SK-N-SH treated with all-trans-retinoic acid at 6 μM for 48 hours (cell line): ENCODE measurements around the gene NACAD.

Experiments
- ATAC-seq: fragments of 200-7000 bp; cut with Tn5 transposase; 3 replicates; pipeline ENCODE4 v1.9.1; 2020; ENCODE audit warnings: mild to moderate bottlenecking, moderate library complexity
- ARNTL ChIP-seq: fragments of 450-650 bp; formaldehyde crosslinking; IDR thresholded peaks from 2 replicates; pipeline ENCODE4 v1.5.0; 2020; ENCODE audit warnings: low read depth, mild to moderate bottlenecking, moderate library complexity, borderline replicate concordance
- BACH2 ChIP-seq: fragments of 250-450 bp; sonication (Bioruptor Pico); IDR thresholded peaks from 2 replicates; pipeline ENCODE4 v1.9.0; 2021; ENCODE audit warnings: mild to moderate bottlenecking, borderline replicate concordance
- CSDC2 ChIP-seq: fragments of 250-450 bp; sonication (Bioruptor Pico); IDR thresholded peaks from 2 replicates; pipeline ENCODE4 v1.5.0; 2020; ENCODE audit warnings: mild to moderate bottlenecking, moderate library complexity
- ESRRG ChIP-seq: fragments of 250-450 bp; sonication (Bioruptor Pico); IDR thresholded peaks from 2 replicates; pipeline ENCODE4 v1.6.1; 2021; ENCODE audit warnings: mild to moderate bottlenecking
- GLIS3 ChIP-seq: fragments of 250-450 bp; sonication (Bioruptor Pico); IDR thresholded peaks from 2 replicates; pipeline ENCODE4 v1.5.0; 2020; ENCODE audit warnings: mild to moderate bottlenecking, moderate library complexity
- OSR1 ChIP-seq: fragments of 250-450 bp; sonication (Bioruptor Pico); IDR thresholded peaks from 2 replicates; pipeline ENCODE4 v1.8.0; 2022; ENCODE audit warnings: moderate library complexity, mild to moderate bottlenecking, inconsistent platforms
- PPARA ChIP-seq: fragments of 250-450 bp; sonication (Bioruptor Pico); IDR thresholded peaks from 2 replicates; pipeline ENCODE4 v1.5.0; 2020; ENCODE audit warnings: mild to moderate bottlenecking, borderline replicate concordance
- RARB ChIP-seq: fragments of 250-450 bp; sonication (Bioruptor Pico); IDR thresholded peaks from 2 replicates; pipeline ENCODE4 v1.8.0; 2021; ENCODE audit warnings: mild to moderate bottlenecking, moderate library complexity
- TCF4 ChIP-seq: fragments of 250-450 bp; sonication (Bioruptor Pico); IDR thresholded peaks from 2 replicates; pipeline ENCODE4 v1.8.0; 2021; ENCODE audit warnings: mild to moderate bottlenecking, moderate library complexity, borderline replicate concordance
- TOX ChIP-seq: fragments of 250-450 bp; sonication (Bioruptor Pico); IDR thresholded peaks from 2 replicates; pipeline ENCODE4 v1.8.0; 2021; ENCODE audit warnings: mild to moderate bottlenecking, moderate library complexity, borderline replicate concordance
- ZC3H10 ChIP-seq: fragments of 250-450 bp; sonication (Bioruptor Pico); IDR thresholded peaks from 2 replicates; pipeline ENCODE4 v1.5.1; 2021; ENCODE audit warnings: mild to moderate bottlenecking, moderate library complexity
- ZFP30 ChIP-seq: fragments of 450-650 bp; formaldehyde crosslinking; IDR thresholded peaks from 2 replicates; pipeline ENCODE4 v1.5.0; 2022; ENCODE audit warnings: mild to moderate bottlenecking, moderate library complexity
- ZNF70 ChIP-seq: fragments of 450-650 bp; formaldehyde crosslinking; IDR thresholded peaks from 2 replicates; pipeline ENCODE4 v1.5.0; 2020; ENCODE audit warnings: mild to moderate bottlenecking, moderate library complexity
- ZNF8 ChIP-seq: fragments of 450-650 bp; formaldehyde crosslinking; IDR thresholded peaks from 2 replicates; pipeline ENCODE4 v1.5.0; 2020; ENCODE audit warnings: mild to moderate bottlenecking, moderate library complexity
- TF ChIP-seq, protein P1 (sequence below): fragments of 250-450 bp; sonication (Bioruptor Pico); IDR thresholded peaks from 2 replicates; pipeline ENCODE4 v1.8.0; 2020; ENCODE audit warnings: mild to moderate bottlenecking, moderate library complexity, borderline replicate concordance
- TF ChIP-seq, protein P2 (sequence below): fragments of 250-450 bp; sonication (Bioruptor Pico); IDR thresholded peaks from 2 replicates; pipeline ENCODE4 v1.5.1; 2020; ENCODE audit warnings: low read depth, mild to moderate bottlenecking, moderate library complexity
- TF ChIP-seq, protein P3 (sequence below): fragments of 250-450 bp; sonication (Bioruptor Pico); IDR thresholded peaks from 2 replicates; pipeline ENCODE4 v1.5.1; 2021; ENCODE audit warnings: mild to moderate bottlenecking, moderate library complexity
- TF ChIP-seq, protein P4 (sequence below): fragments of 250-450 bp; sonication (Bioruptor Pico); IDR thresholded peaks from 2 replicates; pipeline ENCODE4 v1.8.0; 2021; ENCODE audit warnings: low read depth, mild to moderate bottlenecking, moderate library complexity, borderline replicate concordance

NACAD gene

DNA sequence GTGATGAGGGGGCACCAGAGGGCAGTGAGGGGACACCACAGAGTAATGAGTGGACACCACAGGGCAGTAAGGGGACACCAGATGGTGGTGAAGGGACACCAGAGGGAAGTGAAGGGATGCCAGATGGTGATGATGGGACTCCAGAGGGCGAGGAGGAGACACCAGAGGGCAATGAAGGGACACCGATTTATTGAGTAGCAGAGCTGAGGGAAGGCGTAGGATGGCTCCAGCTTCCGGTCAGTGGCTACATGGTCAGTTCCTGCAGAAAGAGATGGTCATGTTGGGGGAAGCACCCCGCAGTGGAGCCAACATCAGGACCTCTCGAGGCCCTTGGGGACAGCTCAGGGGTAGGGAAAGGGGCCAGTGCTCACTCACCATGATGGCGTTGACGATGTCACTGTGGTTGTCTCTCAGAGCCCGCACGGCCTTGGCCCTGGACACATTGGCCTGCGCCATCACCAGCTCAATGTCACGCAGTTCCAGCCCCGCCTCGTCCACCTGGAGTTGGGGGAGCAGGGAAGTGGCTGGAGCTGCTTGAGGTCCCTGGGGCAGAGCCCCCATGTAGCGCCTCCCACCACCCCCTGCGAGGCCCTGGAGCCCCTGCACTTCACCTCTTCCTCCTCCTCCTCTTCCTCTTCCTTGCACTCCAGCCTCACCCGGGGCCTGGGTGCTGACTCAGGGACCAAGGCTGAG, 8.4 kb downstream of the NACAD start:
- ATAC-seq: peak; percentile 8
- TF ChIP-seq TCF4 (CRISPR knock-in tag): no peak
- TF ChIP-seq, all 23 proteins: peak for 0

DNA sequence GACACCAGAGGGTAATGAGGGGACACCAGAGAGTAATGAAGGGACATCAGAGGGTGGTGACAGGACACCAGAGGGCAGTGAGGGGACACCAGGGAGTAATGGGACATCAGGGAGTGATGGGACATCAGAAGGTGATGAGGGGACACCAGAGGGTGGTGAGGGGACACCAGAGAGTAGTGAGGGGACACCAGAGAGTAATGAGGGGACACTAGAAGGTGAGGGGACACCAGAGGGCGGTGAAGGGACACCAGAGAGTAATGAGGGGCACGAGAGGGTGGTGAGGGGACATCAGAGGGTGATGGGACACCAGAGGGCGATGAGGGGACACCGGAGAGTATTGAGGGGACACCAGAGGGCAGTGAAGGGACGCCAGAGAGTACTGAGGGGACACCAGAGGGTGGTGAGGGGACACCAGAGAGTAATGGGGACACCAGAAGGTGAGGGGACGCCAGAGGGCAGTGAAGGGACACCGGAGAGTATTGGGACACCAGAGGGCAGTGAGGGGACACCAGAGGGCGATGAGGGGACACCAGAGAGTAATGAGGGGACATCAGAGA, 10.6 kb downstream of the NACAD start:
- TF ChIP-seq GLIS3: no peak
- no peak for TF ChIP-seq TOX (CRISPR knock-in tag)
- no peak for TF ChIP-seq TCF4 (CRISPR knock-in tag)
- no peak for TF ChIP-seq RARB (CRISPR knock-in tag)
- no peak for TF ChIP-seq ESRRG (CRISPR knock-in tag)
- TF ChIP-seq, protein P1, sequence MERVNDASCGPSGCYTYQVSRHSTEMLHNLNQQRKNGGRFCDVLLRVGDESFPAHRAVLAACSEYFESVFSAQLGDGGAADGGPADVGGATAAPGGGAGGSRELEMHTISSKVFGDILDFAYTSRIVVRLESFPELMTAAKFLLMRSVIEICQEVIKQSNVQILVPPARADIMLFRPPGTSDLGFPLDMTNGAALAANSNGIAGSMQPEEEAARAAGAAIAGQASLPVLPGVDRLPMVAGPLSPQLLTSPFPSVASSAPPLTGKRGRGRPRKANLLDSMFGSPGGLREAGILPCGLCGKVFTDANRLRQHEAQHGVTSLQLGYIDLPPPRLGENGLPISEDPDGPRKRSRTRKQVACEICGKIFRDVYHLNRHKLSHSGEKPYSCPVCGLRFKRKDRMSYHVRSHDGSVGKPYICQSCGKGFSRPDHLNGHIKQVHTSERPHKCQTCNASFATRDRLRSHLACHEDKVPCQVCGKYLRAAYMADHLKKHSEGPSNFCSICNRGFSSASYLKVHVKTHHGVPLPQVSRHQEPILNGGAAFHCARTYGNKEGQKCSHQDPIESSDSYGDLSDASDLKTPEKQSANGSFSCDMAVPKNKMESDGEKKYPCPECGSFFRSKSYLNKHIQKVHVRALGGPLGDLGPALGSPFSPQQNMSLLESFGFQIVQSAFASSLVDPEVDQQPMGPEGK (CRISPR knock-in tag): no peak
- TF ChIP-seq, protein P2, sequence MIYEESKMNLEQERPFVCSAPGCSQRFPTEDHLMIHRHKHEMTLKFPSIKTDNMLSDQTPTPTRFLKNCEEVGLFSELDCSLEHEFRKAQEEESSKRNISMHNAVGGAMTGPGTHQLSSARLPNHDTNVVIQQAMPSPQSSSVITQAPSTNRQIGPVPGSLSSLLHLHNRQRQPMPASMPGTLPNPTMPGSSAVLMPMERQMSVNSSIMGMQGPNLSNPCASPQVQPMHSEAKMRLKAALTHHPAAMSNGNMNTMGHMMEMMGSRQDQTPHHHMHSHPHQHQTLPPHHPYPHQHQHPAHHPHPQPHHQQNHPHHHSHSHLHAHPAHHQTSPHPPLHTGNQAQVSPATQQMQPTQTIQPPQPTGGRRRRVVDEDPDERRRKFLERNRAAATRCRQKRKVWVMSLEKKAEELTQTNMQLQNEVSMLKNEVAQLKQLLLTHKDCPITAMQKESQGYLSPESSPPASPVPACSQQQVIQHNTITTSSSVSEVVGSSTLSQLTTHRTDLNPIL: no peak
- TF ChIP-seq ZNF8 (CRISPR knock-in tag): no peak
- TF ChIP-seq ARNTL: no peak
- no peak for TF ChIP-seq OSR1 (CRISPR knock-in tag)
- TF ChIP-seq, protein P3, sequence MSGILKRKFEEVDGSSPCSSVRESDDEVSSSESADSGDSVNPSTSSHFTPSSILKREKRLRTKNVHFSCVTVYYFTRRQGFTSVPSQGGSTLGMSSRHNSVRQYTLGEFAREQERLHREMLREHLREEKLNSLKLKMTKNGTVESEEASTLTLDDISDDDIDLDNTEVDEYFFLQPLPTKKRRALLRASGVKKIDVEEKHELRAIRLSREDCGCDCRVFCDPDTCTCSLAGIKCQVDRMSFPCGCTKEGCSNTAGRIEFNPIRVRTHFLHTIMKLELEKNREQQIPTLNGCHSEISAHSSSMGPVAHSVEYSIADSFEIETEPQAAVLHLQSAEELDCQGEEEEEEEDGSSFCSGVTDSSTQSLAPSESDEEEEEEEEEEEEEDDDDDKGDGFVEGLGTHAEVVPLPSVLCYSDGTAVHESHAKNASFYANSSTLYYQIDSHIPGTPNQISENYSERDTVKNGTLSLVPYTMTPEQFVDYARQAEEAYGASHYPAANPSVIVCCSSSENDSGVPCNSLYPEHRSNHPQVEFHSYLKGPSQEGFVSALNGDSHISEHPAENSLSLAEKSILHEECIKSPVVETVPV (CRISPR knock-in tag): no peak
- TF ChIP-seq, protein P4, sequence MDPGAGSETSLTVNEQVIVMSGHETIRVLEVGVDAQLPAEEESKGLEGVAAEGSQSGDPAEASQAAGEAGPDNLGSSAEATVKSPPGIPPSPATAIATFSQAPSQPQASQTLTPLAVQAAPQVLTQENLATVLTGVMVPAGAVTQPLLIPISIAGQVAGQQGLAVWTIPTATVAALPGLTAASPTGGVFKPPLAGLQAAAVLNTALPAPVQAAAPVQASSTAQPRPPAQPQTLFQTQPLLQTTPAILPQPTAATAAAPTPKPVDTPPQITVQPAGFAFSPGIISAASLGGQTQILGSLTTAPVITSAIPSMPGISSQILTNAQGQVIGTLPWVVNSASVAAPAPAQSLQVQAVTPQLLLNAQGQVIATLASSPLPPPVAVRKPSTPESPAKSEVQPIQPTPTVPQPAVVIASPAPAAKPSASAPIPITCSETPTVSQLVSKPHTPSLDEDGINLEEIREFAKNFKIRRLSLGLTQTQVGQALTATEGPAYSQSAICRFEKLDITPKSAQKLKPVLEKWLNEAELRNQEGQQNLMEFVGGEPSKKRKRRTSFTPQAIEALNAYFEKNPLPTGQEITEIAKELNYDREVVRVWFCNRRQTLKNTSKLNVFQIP (CRISPR knock-in tag): no peak
- TF ChIP-seq ZFP30: no peak
- no peak for ATAC-seq

DNA sequence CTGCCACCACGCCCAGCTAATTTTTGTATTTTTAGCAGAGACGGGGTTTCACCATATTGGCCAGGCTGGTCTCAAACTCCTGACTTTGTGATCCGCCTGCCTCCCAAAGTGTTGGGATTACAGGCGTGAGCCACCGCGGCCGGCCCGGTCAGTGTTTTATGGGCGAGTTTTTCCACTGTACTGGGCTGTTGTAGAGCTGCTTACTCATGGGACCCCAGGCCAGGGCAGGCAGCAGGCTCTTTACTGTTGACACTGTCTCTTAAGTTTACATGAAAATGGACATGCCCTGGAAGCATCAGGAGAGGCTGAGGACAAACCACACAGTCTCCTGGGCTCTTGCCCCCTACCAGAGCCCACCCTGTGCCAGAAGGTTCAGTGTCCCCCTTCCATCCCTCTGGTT, 11.2 kb downstream of the NACAD start:
- no peak for TF ChIP-seq OSR1 (CRISPR knock-in tag)
- no peak for TF ChIP-seq GLIS3
- TF ChIP-seq ESRRG (CRISPR knock-in tag): no peak
- TF ChIP-seq ZNF70 (CRISPR knock-in tag): no peak
- no peak for TF ChIP-seq RARB (CRISPR knock-in tag)
- TF ChIP-seq, protein P4 (CRISPR knock-in tag): no peak
- TF ChIP-seq BACH2: no peak
- TF ChIP-seq ARNTL: no peak
- TF ChIP-seq ZC3H10 (CRISPR knock-in tag): no peak
- TF ChIP-seq, protein P1 (CRISPR knock-in tag): no peak
- TF ChIP-seq, all 23 proteins: peak for 0
- no peak for ATAC-seq

DNA sequence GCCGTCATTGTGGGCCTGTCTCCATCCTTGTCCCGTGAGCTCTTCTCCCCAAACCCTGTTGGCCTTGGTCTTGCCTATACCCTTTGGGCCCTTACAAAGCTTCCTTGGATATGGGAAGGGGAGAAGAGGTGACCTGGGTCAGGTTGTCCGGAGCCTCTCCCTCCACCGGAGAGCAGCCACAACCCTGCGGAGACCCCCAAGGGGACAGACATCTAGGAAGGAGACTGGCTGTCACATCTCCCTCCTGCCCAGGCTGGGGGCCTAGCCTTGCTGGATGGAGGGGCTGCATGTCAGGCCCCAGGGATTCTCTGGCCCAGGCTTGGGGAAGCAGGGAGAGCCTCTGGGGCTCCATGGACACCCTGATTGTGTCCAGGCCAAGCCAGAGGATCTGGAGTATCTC, 11.8 kb downstream of the NACAD start:
- TF ChIP-seq TOX (CRISPR knock-in tag): no peak
- no peak for TF ChIP-seq PPARA (CRISPR knock-in tag)
- TF ChIP-seq OSR1 (CRISPR knock-in tag): no peak
- TF ChIP-seq TCF4 (CRISPR knock-in tag): no peak
- TF ChIP-seq ZFP30: no peak
- TF ChIP-seq CSDC2 (CRISPR knock-in tag): no peak
- no peak for TF ChIP-seq BACH2
- TF ChIP-seq ARNTL: no peak
- TF ChIP-seq, all 23 proteins: peak for 0
- no peak for ATAC-seq
